HG02943 (cell line): ENCODE measurements around the gene RBM34.
"Not testable (repeated sequence)": the region's sequence is repeated elsewhere in the genome, so short reads cannot be mapped to it uniquely, and the experiment has no call there.

ENCODE experiments used
- ATAC-seq: cut with Tn5 transposase; IDR thresholded peaks from one replicate; pipeline ENCODE4 v1.9.1; 2021; ENCODE audit warnings: mild to moderate bottlenecking, low read depth, moderate library complexity; ENCODE audit not compliant: unreplicated experiment

Gene RBM34, protein sequence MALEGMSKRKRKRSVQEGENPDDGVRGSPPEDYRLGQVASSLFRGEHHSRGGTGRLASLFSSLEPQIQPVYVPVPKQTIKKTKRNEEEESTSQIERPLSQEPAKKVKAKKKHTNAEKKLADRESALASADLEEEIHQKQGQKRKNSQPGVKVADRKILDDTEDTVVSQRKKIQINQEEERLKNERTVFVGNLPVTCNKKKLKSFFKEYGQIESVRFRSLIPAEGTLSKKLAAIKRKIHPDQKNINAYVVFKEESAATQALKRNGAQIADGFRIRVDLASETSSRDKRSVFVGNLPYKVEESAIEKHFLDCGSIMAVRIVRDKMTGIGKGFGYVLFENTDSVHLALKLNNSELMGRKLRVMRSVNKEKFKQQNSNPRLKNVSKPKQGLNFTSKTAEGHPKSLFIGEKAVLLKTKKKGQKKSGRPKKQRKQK

DNA sequence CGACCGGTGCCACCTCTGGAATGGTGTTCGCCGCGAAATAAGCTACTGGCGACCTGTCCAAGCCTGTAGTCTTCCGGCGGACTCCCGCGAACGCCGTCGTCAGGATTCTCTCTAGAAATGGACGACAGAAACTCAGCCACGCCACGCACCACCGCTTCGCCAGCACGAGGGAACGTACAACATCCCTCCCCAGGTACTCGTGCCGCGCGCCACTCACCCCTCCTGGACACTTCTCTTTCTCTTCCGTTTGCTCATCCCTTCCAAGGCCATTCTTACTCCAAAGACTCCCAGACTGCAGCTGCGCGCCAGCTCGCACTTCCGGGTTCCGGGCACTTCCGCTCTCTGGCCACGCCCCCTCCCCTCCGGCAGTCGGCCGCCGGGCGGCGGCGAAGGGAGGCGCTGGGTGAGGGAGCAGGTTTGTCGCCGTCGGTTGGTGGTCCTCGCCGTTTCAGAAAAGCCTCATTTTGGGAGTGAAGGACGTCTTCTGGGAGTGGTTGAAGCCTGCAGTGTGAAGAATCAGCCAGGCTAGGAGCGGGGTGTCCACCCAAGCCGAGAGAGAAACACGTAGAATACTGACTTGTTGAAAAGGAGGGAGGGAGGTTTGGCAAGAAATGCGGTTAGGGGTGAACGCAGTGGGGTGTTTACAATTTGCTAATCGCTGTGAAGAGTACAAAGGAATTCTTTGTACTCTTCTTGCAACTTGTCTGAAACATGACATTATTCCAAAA is at the start of gene RBM34:
Gene RBM34, minus strand, starts transcription at position 294 of the 728 bp plus-strand sequence. Its CDS starts 24 bp downstream, at position 270.
- peak; percentile 93 for ATAC-seq

DNA sequence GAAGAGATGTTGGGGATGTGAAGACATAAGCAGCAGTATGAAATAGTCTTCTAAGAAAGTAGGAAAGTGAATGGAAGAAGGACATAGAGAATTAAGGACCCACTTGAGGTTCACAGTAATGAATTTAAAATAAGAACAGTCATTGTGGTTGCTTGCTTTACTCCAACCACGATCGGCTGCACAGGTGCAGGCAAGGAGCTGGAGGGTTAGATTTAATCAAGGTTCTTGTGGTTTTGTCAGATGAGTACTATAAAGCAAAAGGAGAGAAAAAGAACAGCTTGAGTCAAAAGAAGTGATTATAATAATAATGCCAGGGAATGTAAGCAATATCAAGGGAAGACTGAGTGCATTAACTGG is 46.1 kb upstream of the RBM34 start:
- ATAC-seq, result no peak

DNA sequence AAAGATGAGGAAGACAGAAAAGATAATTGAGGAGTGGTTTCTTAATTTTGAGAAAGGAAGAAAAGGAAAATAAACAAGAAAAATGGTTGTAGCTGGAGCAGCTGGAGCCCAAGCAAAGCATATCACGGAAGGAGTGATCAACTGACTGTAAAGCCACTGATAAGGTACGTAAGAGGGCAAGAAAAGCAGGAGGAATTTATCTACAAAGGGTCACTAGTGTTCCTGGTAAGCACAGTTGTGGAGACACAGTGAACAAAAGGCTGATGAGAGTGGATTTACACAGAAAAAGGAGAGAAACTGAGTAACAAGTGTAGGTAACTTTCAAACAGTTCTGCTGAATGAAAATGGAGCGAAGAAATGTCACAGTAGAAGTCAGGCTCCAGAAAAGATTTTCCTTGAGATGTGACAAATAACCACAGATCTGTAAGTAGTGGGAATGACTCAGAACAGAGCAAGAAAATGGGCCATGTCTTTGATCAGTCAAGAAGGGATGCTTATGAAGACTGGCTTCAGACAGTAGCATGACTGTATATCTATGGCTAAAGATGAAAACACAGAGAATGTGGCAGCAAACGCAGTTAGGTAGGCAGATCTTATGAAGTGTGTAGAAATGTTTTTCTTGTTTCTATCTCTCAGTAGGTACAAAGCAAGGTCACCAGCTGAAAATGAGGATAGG is 45.6 kb upstream of the RBM34 start:
- no peak for ATAC-seq

DNA sequence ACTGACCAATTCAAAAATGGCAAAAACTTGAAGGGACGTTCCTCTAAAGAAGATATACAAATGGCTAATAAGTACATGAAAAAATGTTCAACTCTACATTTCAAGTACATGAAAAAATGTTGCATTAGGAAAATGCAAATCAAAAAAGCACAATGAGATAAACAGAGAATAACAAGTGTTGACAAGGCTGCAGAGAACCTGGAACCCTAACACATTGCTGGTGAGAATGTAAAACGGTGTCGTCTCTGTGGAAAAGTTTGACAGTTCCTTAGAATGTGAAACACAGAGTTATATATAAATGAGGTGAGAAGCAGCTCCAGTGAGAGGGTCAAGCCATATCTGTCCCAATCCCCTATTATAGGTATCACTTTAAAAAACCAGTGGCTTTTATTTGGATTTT is 44.6 kb upstream of the RBM34 start:
- ATAC-seq, result no peak

DNA sequence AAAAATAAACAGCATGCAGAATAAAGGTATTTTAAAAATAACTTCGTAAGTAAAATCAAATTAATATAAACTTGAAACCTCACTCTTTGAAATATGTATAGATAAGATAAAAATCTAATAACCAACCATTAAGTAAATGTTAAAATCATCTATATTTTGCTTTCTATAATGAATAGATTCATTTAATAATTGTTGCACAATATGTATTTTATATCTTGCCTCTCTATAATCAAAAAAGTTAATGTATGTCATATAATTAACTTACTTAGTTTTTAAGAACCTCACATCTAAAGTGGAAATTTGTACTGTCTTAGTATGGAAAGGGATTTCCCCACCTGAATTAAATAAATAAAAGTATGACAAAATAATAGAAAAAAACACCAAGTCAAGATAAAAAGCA is 42.4 kb upstream of the RBM34 start:
- ATAC-seq, result no peak

DNA sequence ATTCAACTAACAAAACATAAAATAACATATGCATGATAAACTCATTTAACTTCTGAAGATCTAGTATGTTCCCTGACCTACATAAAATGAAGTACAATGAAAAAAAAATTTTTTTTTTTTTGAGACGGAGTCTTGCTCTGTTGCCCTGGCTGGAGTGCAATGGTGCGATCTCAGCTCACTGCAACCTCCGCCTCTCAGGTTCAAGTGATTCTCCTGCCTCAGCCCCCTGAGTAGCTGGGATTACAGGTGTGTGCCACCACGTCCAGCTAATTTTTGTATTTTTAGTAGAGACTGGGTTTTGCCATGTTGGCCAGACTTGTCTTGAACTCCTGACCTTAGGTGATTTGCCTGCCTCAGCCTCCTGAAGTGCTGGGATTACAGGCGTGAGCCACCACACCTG is 41.4 kb upstream of the RBM34 start:
- not testable (repeated sequence) for ATAC-seq

DNA sequence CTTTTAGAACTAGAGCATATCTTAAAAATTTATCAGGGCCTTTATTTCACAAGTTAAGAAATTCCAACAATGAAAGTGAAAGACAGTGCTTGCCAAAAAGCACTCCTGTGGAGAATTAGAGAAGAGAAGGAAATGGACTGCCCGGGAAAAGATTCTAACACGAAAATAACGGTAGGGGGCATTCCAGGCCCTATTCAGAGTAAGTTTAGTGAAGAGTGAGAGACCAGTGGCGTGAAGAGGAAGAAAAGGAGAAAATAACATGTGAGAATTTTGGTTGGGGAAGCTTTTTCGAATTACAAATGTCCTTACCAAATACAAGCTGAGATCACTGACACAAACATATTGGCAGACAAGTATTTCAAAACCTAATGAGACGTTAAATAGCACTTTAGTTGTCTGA is 38.4 kb upstream of the RBM34 start:
- no peak for ATAC-seq

DNA sequence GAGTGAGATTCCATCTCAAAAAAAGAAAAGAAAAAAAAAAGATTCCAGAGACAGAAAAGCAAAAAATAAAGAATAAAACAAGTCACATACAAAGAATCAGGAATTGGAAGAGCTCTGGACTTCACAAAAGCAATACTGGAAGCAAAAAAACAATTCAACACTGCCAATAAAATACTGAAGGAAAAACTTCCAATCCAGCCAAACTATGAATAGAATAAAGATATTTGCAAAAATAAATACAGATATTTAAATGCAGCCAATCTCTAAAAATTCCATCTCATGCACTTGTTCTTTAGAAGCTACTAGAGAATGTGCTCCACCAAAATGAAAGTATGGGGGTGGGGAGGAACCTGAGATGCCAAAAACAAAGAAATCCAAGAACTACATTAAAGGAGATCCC is 29.4 kb upstream of the RBM34 start:
- no peak for ATAC-seq

DNA sequence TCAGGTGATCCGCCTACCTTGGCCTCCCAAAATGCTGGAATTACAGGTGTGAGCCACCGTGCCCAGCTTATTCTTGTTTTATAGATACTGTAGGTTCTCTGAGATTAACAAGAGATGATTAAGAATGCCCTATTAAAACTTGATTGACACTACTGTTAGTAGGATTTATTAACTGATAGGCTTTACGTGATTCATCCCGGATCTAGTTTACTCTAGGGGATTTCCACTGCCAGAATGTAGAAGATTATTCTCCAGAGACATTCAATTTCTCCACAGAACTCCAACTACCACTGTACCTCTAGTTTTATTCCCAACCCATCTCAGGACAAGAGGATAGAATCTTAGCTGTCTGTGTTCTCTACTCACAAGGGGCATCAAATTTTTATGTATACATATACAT is 26.3 kb upstream of the RBM34 start:
- no peak for ATAC-seq

DNA sequence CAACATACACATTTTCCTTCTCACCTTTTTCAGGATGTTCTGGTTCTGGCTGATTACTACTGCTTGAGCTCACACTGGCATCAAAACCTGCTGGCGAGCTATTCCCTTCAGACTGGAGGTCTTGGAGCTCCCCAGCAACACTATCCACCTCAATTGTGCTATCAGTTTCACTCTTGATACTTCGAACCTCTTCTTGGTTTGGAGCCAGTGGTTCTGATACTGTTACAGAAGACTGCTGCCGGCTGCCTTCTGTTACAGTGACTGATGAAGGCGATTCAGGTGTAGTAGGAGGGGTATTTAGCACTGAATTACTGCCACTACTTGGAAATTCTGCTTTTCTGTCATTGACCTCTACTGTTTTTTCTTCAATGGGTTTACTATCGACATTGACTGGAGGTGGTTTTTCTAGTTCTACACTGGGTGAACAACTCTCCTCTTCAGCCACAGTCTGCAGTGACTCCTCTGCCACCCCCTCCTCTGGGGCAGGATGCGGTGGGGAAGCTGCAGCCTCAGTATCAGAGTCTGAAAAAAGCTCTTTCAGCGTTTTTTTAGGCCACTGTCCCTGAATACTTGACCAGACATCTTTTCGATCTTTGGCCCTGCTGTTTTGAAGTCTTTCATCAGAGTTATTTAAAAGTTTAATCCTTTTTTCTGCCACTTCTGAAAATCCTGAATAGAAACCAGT is 20.7 kb upstream of the RBM34 start:
- ATAC-seq, result no peak

DNA sequence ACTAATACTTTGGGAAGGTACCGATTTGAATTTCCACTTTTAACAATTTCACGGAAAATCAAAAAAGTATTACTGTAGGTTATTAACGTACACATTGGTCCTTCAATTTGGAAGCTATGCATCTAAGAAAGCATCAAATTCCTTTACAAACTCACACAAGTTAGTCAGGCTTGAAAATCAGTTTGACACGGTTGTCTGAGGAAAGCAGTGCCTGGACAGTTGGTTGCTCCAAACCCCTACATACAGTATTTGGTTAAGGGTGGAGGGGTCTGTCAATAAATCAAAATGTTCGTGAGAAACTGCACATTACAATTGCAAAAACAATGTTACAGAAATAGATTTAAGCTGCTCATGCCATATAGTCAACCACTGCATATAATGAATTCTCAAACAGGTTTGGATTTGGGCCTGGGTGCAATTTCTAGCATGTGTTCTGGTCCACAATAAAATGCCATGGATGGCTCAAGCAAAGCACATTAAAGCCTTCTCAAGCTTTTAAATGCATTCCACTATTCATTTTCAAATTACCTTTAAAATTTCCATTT is 19.9 kb upstream of the RBM34 start:
- no peak for ATAC-seq

DNA sequence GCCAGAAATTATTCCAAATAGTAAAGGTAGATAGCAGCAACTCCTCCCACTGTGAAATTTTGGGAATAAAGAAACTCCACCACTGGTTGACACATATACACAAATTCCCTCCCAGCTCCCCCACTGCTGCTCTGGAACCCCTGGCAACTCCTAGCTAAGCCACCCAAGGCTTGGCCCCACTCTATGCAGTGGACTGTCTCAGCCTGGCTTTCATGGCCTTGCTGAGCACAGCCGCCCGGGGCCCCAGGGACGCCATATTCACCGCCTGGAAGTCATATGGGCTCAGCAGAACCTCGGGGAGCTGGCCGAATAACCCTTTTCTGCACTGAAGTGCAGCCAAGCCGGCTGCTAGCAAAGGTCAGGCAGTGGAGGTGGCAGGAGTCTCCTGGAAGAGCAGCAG is 15.4 kb upstream of the RBM34 start:
- no peak for ATAC-seq

DNA sequence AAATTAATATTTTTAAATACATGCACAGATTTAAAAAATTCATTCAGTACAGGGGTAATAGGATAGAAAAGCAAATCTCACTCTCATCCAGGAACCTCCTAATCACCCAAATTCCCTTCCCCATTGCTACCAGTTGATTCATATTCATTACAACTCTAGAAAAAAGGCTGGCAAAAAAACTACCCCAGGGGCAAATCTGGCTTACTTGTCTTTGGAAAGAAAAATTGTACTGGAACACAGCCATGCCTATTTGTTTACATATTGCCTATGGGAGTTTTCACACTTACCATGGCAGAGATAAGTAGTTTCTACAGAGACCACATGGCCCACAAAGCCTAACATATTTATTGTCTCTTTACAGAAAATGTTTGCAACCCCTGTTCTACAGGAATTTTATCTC is 8.9 kb upstream of the RBM34 start:
- no peak for ATAC-seq

DNA sequence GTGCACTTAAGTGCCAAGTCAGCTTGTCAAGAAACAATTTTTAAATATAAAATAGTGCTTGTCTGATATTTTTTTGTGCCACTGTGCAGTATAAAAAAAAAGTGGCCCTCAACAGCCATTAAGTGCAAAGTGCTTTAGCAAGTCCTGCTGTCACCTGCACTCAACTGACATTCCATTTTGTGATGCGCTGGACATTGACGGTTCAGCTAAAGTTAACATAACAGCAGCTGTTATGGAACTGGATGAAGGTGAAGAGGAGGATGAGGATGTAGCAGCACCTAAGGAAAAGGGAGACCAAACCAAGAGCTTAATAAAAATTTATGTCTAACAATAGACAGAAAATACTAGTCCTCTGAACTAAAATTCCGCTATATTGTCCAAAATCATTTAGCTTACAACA is 7.3 kb upstream of the RBM34 start:
- ATAC-seq, result no peak

DNA sequence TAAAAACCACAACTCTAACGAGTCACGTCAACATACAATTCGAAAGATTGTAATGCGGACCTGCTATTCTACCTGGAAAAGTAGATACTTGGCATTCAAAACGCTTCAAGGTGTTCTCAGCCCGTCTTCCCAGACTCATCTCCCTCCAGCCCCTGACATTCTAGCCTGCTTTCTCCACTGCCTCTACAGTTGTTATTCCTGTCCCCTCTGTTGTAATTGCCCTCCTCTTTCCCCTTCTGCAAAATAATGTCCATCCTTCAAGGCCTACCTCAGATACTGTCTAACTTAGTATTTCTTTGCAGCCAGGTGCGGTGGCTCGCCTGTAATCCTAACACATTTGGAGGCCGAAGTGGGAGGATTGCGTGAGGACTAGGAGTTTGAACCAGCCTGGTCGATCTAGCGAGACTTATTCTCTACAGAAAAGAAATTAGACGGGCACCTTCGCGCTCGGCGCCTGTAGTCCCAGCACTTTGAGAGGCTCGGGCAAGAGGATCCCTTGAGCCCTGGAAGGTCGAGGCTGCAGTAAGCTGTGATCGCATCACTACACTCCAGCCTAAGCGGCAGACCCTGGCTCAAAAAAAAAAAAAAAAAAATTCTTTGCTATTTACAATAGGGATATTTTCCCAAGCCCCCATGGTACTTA is 756 bp upstream of the RBM34 start:
- no peak for ATAC-seq

DNA sequence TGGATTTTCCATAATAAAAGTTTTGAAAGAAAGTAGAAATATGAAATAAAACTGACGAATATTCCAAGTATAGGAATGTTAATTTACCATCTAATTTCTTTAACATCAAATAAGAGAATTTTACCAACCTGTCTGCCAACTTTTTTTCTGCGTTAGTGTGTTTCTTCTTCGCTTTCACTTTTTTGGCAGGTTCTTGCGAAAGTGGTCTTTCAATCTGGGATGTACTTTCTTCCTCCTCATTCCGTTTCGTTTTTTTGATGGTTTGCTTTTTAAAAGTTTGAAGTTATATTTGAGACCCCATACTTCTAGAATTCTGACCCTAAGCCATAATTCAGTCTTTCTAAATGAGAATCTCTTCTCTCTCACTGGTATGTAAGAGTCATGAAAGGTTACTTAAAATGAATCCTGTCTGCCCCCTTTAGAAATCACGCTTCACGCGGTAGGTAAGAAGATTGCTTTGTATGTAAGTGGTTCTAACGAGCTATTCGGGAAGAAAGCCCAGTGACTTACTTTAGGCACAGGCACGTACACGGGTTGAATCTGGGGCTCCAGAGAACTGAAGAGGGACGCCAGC is 580 bp downstream of the RBM34 start:
- peak; percentile 38 for ATAC-seq

DNA sequence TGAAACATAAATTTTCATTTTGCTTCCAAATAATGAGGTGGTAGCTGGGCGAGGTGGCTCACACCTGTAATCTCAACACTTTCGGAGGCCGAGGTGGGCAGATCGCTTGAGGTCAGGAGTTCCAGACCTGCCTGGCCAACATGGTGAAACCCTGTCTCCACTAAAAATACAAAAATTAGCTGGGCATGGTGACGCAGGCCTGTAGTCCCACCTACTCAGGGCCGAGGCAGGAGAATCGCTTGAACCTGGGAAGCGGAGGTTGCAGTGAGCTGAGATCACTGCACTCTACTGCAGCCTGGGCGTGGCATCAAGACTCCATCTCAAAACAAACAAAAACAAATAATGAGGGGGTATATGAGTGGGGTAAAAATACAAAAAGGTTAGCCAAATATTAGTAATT is 1.1 kb downstream of the RBM34 start:
- ATAC-seq, result not testable (repeated sequence)

DNA sequence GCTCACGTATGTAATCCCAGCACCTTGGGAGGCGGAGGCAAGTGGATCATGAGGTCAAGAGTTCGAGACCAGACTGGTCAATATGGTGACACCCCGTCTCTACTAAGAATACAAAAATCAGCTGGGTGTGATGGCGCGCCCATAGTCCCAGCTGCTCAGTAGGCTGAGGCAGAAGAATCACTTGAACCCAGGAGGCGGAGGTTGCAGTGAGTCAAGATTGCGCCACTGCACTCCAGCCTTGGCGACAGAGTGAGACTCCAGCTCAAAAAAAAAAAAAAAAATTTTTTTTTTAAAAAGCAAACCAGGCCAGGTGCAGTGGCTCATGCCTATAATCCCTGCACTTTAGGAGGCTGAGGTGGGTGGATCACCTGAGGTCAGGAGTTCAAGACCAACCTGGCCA is 1.8 kb downstream of the RBM34 start:
- ATAC-seq, result not testable (repeated sequence)

DNA sequence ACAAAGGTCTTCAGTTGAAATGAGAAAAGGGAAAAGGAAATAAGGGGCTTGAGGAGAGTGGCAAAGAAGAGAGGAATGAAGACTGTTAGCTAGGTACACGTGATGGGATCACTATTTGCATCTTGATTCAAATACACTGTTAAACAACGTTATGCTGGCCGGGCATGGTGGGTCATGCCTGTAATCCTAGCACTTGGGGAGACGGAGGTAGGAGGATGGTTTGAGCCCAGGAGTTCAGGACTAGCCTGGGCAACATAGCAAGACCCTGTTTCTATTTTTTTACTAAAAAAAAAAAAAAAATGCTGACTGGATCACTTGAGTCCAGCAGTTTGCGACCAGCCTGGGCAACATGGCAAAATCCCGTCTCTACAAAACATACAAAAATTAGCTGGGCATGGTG is 2.4 kb downstream of the RBM34 start:
- ATAC-seq, result no peak

DNA sequence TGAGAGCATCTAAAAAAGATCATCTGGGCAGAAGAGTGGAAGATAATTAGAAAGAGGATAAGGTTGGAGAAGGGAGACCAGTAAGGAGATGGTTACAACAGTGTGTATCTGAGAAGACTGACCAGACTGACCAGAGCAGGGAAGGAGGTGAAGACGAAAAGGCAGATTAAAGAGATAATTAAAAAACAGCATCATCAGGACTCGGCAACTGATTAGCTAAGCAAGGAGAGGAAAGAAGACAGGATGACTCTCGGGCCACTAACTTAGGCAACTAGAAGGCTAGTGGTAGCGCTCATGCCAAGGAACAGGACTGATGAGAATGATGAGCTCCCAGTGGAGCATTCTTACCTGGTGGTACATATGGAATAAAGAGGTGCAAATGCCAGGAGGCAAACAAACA is 3.9 kb downstream of the RBM34 start:
- no peak for ATAC-seq
